HepG2 (cell line): Measurements from ENCODE around the gene LYZL2. TPM values are rescaled to one million over a fixed set of nuclear protein-coding genes. Genes with fewer than 3 reads are reported as not detected.

Source experiments
- AGO2 ChIP-seq: fragments of 200-400 bp; formaldehyde crosslinking; optimal IDR thresholded peaks from 2 replicates; pipeline ENCODE3; 2017; ENCODE audit warnings: mild to moderate bottlenecking, low read depth, low read length, moderate library complexity
- CHCHD3 ChIP-seq: sonication (generic); formaldehyde crosslinking; IDR thresholded peaks from 2 replicates; pipeline ENCODE4 v1.8.0; 2022; ENCODE audit warnings: mild to moderate bottlenecking, missing genetic modification reagents, moderate library complexity
- GATA4 ChIP-seq: sonication (generic); IDR thresholded peaks from 2 replicates; pipeline ENCODE4 v1.6.1; 2016; ENCODE audit warnings: antibody characterized with exemption, low read depth, borderline replicate concordance
- GZF1 ChIP-seq: sonication (generic); formaldehyde crosslinking; IDR thresholded peaks from 2 replicates; pipeline ENCODE4 v1.5.1; 2020; ENCODE audit warnings: mild to moderate bottlenecking, missing genetic modification reagents
- HMGA1 ChIP-seq: sonication (generic); formaldehyde crosslinking; conservative IDR thresholded peaks from 2 replicates; pipeline ENCODE4 v1.4.0; 2020; ENCODE audit warnings: missing genetic modification reagents
- HOXA3 ChIP-seq: sonication (generic); formaldehyde crosslinking; IDR thresholded peaks from 2 replicates; pipeline ENCODE4 v1.5.0; 2020; ENCODE audit warnings: missing genetic modification reagents
- HOXA5 ChIP-seq: sonication (generic); formaldehyde crosslinking; IDR thresholded peaks from 2 replicates; pipeline ENCODE4 v1.4.0; 2020; ENCODE audit warnings: missing genetic modification reagents
- IRX3 ChIP-seq: sonication (generic); formaldehyde crosslinking; IDR thresholded peaks from 2 replicates; pipeline ENCODE4 v1.8.1; 2023; ENCODE audit warnings: mild to moderate bottlenecking, low read depth, missing genetic modification reagents, borderline replicate concordance
- ISL2 ChIP-seq: sonication (generic); formaldehyde crosslinking; IDR thresholded peaks from 2 replicates; pipeline ENCODE4 v1.5.0; 2020; ENCODE audit warnings: missing genetic modification reagents
- MBNL3 ChIP-seq: fragments of 250-450 bp; sonication (Bioruptor Pico); conservative IDR thresholded peaks from 2 replicates; pipeline ENCODE4 v1.8.0; 2022; ENCODE audit warnings: mild to moderate bottlenecking, inconsistent platforms
- MED8 ChIP-seq: sonication (generic); formaldehyde crosslinking; IDR thresholded peaks from 2 replicates; pipeline ENCODE4 v1.8.1; 2023; ENCODE audit warnings: mild to moderate bottlenecking, missing genetic modification reagents; ENCODE audit not compliant: insufficient replicate concordance
- MIER2 ChIP-seq: IDR thresholded peaks from 2 replicates; pipeline ENCODE4 v1.6.1; 2016; ENCODE audit warnings: missing biosample characterization, missing genetic modification reagents
- MXI1 ChIP-seq: IDR thresholded peaks from 3 replicates; pipeline ENCODE4 v1.6.1; 2012; ENCODE audit warnings: low read depth, low read length, inconsistent platforms, borderline replicate concordance
- POGZ ChIP-seq: sonication (generic); formaldehyde crosslinking; IDR thresholded peaks from 2 replicates; pipeline ENCODE4 v1.4.0; 2020; ENCODE audit warnings: mild to moderate bottlenecking, missing genetic modification reagents
- SALL2 ChIP-seq: sonication (generic); formaldehyde crosslinking; IDR thresholded peaks from 2 replicates; pipeline ENCODE4 v1.8.1; 2023; ENCODE audit warnings: mild to moderate bottlenecking, missing genetic modification reagents, inconsistent platforms
- SNRNP70 ChIP-seq: fragments of 200-400 bp; formaldehyde crosslinking; IDR thresholded peaks from 2 replicates; pipeline ENCODE4 v1.6.1; 2017; ENCODE audit warnings: mild to moderate bottlenecking, low read depth, low read length, moderate library complexity
- THAP11 ChIP-seq: IDR thresholded peaks from 2 replicates; pipeline ENCODE4 v1.6.1; 2016; ENCODE audit warnings: missing biosample characterization, missing genetic modification reagents
- ZFP41 ChIP-seq: sonication (generic); formaldehyde crosslinking; IDR thresholded peaks from 2 replicates; pipeline ENCODE4 v1.4.0; 2020; ENCODE audit warnings: mild to moderate bottlenecking, missing genetic modification reagents, borderline replicate concordance
- ZFX ChIP-seq: sonication (generic); formaldehyde crosslinking; IDR thresholded peaks from 2 replicates; pipeline ENCODE4 v1.4.0; 2020; ENCODE audit warnings: mild to moderate bottlenecking, low read depth, missing genetic modification reagents, moderate library complexity
- ZHX2 ChIP-seq, 2 experiments: sonication (generic) in 1 of 2; formaldehyde crosslinking in 1 of 2; IDR thresholded peaks; 2 replicates each; pipeline versions ENCODE4 v1.6.1 to v1.9.0; 2014 to 2022; ENCODE audit warnings: antibody characterized with exemption in 1 of 2, borderline replicate concordance in 1 of 2, inconsistent platforms in 1 of 2, low read depth in 1 of 2, missing genetic modification reagents in 1 of 2
- ZNF224 ChIP-seq: sonication (generic); formaldehyde crosslinking; IDR thresholded peaks from 2 replicates; pipeline ENCODE4 v1.5.0; 2020; ENCODE audit warnings: mild to moderate bottlenecking, missing genetic modification reagents
- ZNF430 ChIP-seq: sonication (generic); formaldehyde crosslinking; IDR thresholded peaks from 2 replicates; pipeline ENCODE4 v1.9.0; 2021; ENCODE audit warnings: mild to moderate bottlenecking, missing genetic modification reagents
- ZNF547 ChIP-seq: sonication (generic); formaldehyde crosslinking; IDR thresholded peaks from 2 replicates; pipeline ENCODE4 v1.5.1; 2020; ENCODE audit warnings: mild to moderate bottlenecking, missing genetic modification reagents
- ZNF549 ChIP-seq: sonication (generic); formaldehyde crosslinking; IDR thresholded peaks from 2 replicates; pipeline ENCODE4 v1.5.0; 2020; ENCODE audit warnings: missing genetic modification reagents
- ZNF781 ChIP-seq: sonication (generic); formaldehyde crosslinking; IDR thresholded peaks from 2 replicates; pipeline ENCODE4 v1.5.1; 2020; ENCODE audit warnings: borderline replicate concordance, mild to moderate bottlenecking, missing genetic modification reagents; ENCODE audit errors: not compliant biosample characterization
- polyA plus RNA-seq, 8 experiments: library from polyadenylated mRNA; depleted of rRNA in 3 of 8; stranded (reverse) in 7 of 8; unstranded in 1 of 8; fragments of >200 nt; fragmentation: Illumina TruSeq in 4 of 8; extraction: Trizol in 4 of 8; gene quantifications; 2 replicates each; pipeline versions ENCODE4 v1.2.1 to v1.2.3, GENCODE V29; 2011 to 2016; ENCODE audit warnings: low read depth in 4 of 8, missing spikeins in 1 of 8, mixed read lengths in 1 of 8; ENCODE audit not compliant: insufficient read depth in 1 of 8
- total RNA-seq, 5 experiments: library from RNA; depleted of rRNA; stranded (reverse); fragments of >200 nt; fragmentation: Illumina TruSeq; extraction: Trizol; gene quantifications; 2 replicates each; pipeline ENCODE4 v1.2.3, GENCODE V29; 2016; ENCODE audit warnings: low read depth in 1 of 5
- TF ChIP-seq, protein P1 (sequence below): sonication (generic); formaldehyde crosslinking; IDR thresholded peaks from 2 replicates; pipeline ENCODE4 v1.8.1; 2023; ENCODE audit warnings: mild to moderate bottlenecking, moderate library complexity, missing genetic modification reagents

Gene LYZL2
- total and polyA plus RNA-seq, 2 of the 13 experiments (the other 11 are each of a cell fraction or from before 2014, with no cell fraction given), result 0.20 to 0.63 TPM

GRCh38 chr10:30603589-30603988 is 26.0 kb downstream of the LYZL2 start (continued):
- no peak for TF ChIP-seq SALL2 (CRISPR knock-in tag)
- TF ChIP-seq MBNL3, result no peak
- TF ChIP-seq GATA4, result no peak; the same call in 1 of the 2 replicates
- TF ChIP-seq, protein P1, sequence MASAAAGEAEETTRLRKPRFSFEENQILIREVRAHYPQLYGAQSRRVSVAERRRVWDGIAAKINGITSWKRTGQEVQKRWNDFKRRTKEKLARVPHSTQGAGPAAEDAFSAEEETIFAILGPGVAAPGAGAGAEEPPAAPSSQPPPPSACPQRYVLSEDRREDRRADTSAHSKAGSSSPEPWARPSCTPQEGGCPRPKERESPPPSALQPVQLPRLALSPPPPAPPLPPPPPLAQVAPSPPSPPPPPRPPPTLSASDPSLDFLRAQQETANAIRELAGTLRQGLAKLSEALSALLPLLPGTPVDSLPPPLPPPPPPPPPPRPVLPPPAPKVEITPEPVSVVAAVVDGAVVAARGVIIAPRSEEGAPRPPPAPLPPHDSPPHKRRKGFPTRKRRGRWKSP (CRISPR knock-in tag), result no peak
- no peak for TF ChIP-seq ZNF781 (CRISPR knock-in tag)
- no peak for TF ChIP-seq HMGA1
- no peak for TF ChIP-seq MED8 (CRISPR knock-in tag)
- TF ChIP-seq ZNF224 (CRISPR knock-in tag), result no peak
- TF ChIP-seq HOXA3 (CRISPR knock-in tag), result peak; percentile 69
- no peak for TF ChIP-seq CHCHD3 (CRISPR knock-in tag)
- no peak for TF ChIP-seq ZHX2 (IDR thresholded peaks at IDR 0.05; ENCODE audit: low read depth)
- no peak for TF ChIP-seq ZHX2 (CRISPR knock-in tag; IDR thresholded peaks at IDR 0.05; ENCODE audit: borderline replicate concordance)
- no peak for TF ChIP-seq MXI1
- no peak for TF ChIP-seq AGO2
- no peak for TF ChIP-seq ZNF549 (CRISPR knock-in tag)
- no peak for TF ChIP-seq ZFP41
- no peak for TF ChIP-seq GZF1 (CRISPR knock-in tag)
- no peak; the same call in 1 of the 2 replicates for TF ChIP-seq POGZ (CRISPR knock-in tag)
- no peak for TF ChIP-seq THAP11 (CRISPR knock-in tag)
- TF ChIP-seq SNRNP70, result no peak
- TF ChIP-seq ISL2 (CRISPR knock-in tag), result peak; percentile 84
- TF ChIP-seq ZNF547, result no peak
- peak; percentile 25; the same call in 1 of the 2 replicates for TF ChIP-seq ZFX
- TF ChIP-seq IRX3 (CRISPR knock-in tag), result no peak
- TF ChIP-seq ZNF430 (CRISPR knock-in tag), result no peak
- TF ChIP-seq HOXA5 (CRISPR knock-in tag), result 0 out of 2 replicates have a peak, but pooled peaks have one; percentile 28
- no peak for TF ChIP-seq MIER2 (CRISPR knock-in tag)
